PC-3 (cell line): ENCODE measurements around the gene NFATC1. TPM values are rescaled to one million over a fixed set of nuclear protein-coding genes. Genes with fewer than 3 reads are reported as not detected.

Experiments used
- ATAC-seq: fragments of 200-7000 bp; cut with Tn5 transposase; 2 replicates; pipeline ENCODE4 v1.9.1; 2020; ENCODE audit warnings: mild to moderate bottlenecking, moderate library complexity
- BruUV-seq: library from RNA; stranded (reverse); fragments of 400-500 nt; replicated peaks from 2 replicates; lab custom pipeline; 2021; lab: Mats Ljungman, UMichigan
- CTCF ChIA-PET: fragments of 300-600 bp; sonication (Branson Sonifier 250); formaldehyde crosslinking; loops from one replicate; lab custom pipeline; 2022; ENCODE audit warnings: antibody characterized with exemption; lab: Charles Lee
- POLR2A ChIA-PET: fragments of 300-600 bp; sonication (Branson Sonifier 250); formaldehyde crosslinking; loops from one replicate; lab custom pipeline; 2022; ENCODE audit warnings: antibody characterized with exemption; ENCODE audit not compliant: unreplicated experiment; lab: Charles Lee
- DNase-seq: peaks from one replicate; pipeline ENCODE4 v3.0.0-alpha.2; 2015
- H2AFZ ChIP-seq: fragments of 300-600 bp; sonication (generic); 2 replicates; pipeline ENCODE4 v1.6.0; 2016; ENCODE audit warnings: antibody characterized with exemption, low read length
- H3F3A ChIP-seq: fragments of 300-600 bp; sonication (generic); one replicate; pipeline ENCODE4 v1.6.0; 2017; ENCODE audit warnings: antibody characterized with exemption, low read length, control low read depth, mild to moderate bottlenecking; ENCODE audit not compliant: unreplicated experiment
- H3K27ac ChIP-seq: fragments of 300-600 bp; sonication (generic); 2 replicates; pipeline ENCODE4 v1.5.1; 2016; ENCODE audit warnings: mild to moderate bottlenecking, low read length
- H3K27me3 ChIP-seq: fragments of 300-600 bp; sonication (generic); 2 replicates; pipeline ENCODE4 v1.6.1; 2016; ENCODE audit warnings: low read length, mixed read lengths
- H3K36me3 ChIP-seq: fragments of 300-600 bp; sonication (generic); 2 replicates; pipeline ENCODE4 v1.6.1; 2016; ENCODE audit warnings: low read depth, mixed run types, low read length, mixed read lengths
- H3K4me1 ChIP-seq: fragments of 300-600 bp; sonication (generic); 2 replicates; pipeline ENCODE4 v1.5.1; 2016; ENCODE audit warnings: low read length; ENCODE audit not compliant: insufficient read depth
- H3K4me2 ChIP-seq: fragments of 300-600 bp; sonication (generic); 2 replicates; pipeline ENCODE4 v1.6.0; 2016; ENCODE audit warnings: low read length
- H3K4me3 ChIP-seq: fragments of 300-600 bp; sonication (generic); 2 replicates; pipeline ENCODE4 v1.5.1; 2016; ENCODE audit warnings: mild to moderate bottlenecking, low read length, mixed read lengths
- H3K79me2 ChIP-seq: fragments of 300-600 bp; sonication (generic); 2 replicates; pipeline ENCODE4 v1.6.1; 2017; ENCODE audit warnings: low read length, mixed read lengths
- H3K9ac ChIP-seq: fragments of 300-600 bp; sonication (generic); 2 replicates; pipeline ENCODE4 v1.6.0; 2016; ENCODE audit warnings: mild to moderate bottlenecking, low read length
- H3K9me2 ChIP-seq: fragments of 300-600 bp; sonication (generic); replicated peaks from 2 replicates; pipeline ENCODE4 v1.6.1; 2016; ENCODE audit warnings: mixed run types, low read length, mixed read lengths
- H3K9me3 ChIP-seq: fragments of 300-600 bp; sonication (generic); 2 replicates; pipeline ENCODE4 v1.6.1; 2016; ENCODE audit warnings: low read length, mixed read lengths
- H4K20me1 ChIP-seq: fragments of 300-600 bp; sonication (generic); 2 replicates; pipeline ENCODE4 v1.6.1; 2016; ENCODE audit warnings: low read length, mixed read lengths
- EZH2 ChIP-seq: fragments of 300-600 bp; sonication (generic); IDR thresholded peaks from one replicate; pipeline ENCODE4 v1.6.1; 2017; ENCODE audit warnings: antibody characterized with exemption, mild to moderate bottlenecking, low read length; ENCODE audit not compliant: unreplicated experiment
- EZH2phosphoT487 ChIP-seq: fragments of 300-600 bp; sonication (generic); IDR thresholded peaks from 2 replicates; pipeline ENCODE4 v1.6.1; 2018; ENCODE audit warnings: mild to moderate bottlenecking, antibody characterized with exemption, low read length, borderline replicate concordance
- intact Hi-C: fragments of 100-400 bp; cut with micrococcal nuclease; formaldehyde crosslinking; loops from 2 replicates; pipeline ENCODE4 v1.9.0; 2023
- total RNA-seq: library from RNA; depleted of rRNA; stranded (reverse); fragments of >200 nt; gene quantifications from 2 replicates; pipeline ENCODE4 v1.2.3, GENCODE V29; 2014
- TF ChIP-seq, protein P1 (sequence below): fragments of 300-600 bp; sonication (generic); conservative IDR thresholded peaks from 2 replicates; pipeline ENCODE4 v1.5.1; 2017; ENCODE audit warnings: antibody characterized with exemption, low read depth, mild to moderate bottlenecking, low read length

The NFATC1 gene
- total RNA-seq, 1 experiment from 2014 or later, result 5.9 TPM

DNA sequence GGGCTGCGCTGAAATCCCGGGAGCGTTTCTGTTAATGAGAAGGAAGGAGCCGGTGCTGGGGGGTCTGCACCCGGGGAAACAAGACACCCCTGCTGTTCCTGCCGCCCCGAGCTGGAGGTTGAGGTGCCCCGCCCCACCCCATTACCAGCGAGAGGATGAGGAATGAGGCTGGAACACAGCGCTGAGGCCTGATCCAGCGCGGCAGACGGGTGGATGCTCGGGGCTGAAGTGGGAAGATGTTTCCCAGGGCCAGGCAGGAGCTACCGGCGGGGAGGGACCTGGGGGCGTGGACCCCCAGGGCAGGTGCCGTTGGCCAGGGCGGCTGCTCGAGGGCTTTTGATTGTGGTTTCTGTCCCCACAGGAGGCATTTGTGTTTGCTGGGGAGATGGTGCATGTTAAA, 149.5 kb downstream of the NFATC1 start:
- no TSS peak for BruUV-seq
- Histone ChIP-seq H3K36me3 (no peaks in the 10 kb centered on the region), H3K4me1 (no peaks in the 10 kb centered on the region), H4K20me1 (no peaks in the 10 kb centered on the region), H3K9me3 (no peaks in the 10 kb centered on the region), H3K27me3 (peaks cover 32% of the 10 kb centered on the region), H2AFZ (no peak overlapping the region), H3K9me2 (no peaks in the 10 kb centered on the region), H3F3A (no peaks in the 10 kb centered on the region), H3K4me3 (no peak overlapping the region), H3K9ac (no peak overlapping the region), H3K79me2 (no peaks in the 10 kb centered on the region), H3K27ac (no peak overlapping the region), H3K4me2 (no peak overlapping the region)
- intact Hi-C loops, result no loop called here
- ATAC-seq, result no peak
- ChIA-PET CTCF (no interaction called here), POLR2A (no interaction called here)
- TF ChIP-seq, protein P1, sequence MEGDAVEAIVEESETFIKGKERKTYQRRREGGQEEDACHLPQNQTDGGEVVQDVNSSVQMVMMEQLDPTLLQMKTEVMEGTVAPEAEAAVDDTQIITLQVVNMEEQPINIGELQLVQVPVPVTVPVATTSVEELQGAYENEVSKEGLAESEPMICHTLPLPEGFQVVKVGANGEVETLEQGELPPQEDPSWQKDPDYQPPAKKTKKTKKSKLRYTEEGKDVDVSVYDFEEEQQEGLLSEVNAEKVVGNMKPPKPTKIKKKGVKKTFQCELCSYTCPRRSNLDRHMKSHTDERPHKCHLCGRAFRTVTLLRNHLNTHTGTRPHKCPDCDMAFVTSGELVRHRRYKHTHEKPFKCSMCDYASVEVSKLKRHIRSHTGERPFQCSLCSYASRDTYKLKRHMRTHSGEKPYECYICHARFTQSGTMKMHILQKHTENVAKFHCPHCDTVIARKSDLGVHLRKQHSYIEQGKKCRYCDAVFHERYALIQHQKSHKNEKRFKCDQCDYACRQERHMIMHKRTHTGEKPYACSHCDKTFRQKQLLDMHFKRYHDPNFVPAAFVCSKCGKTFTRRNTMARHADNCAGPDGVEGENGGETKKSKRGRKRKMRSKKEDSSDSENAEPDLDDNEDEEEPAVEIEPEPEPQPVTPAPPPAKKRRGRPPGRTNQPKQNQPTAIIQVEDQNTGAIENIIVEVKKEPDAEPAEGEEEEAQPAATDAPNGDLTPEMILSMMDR, result no peak
- DNase-seq, result no peak

DNA sequence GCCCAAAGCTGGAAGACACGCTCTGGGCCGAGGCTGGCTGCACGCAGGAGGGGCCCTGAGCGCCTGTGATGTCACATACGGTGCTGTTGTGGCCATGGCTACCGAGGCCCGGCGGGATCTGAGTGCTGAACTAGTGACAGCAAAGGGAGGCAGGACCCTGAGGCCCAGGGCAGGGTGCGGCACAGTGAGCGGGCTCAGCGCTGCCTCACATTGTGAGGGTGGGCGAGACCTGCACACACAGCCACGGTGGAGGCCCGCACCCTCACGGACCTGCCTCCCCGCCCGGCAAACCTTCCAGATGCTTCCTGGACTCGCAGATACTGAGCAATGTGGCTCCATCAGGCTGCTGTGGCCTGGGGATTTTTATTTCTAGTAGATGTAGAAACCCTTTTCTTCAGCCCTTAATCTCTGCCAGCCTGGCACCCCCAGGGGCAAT, 150.0 kb downstream of the NFATC1 start:
- no peaks in the 10 kb centered on the region for H3F3A ChIP-seq
- intact Hi-C loops, result no loop called here
- ChIA-PET POLR2A (no interaction called here), CTCF (no interaction called here)
- H3K79me2 ChIP-seq, result no peaks in the 10 kb centered on the region
- H3K4me2 ChIP-seq, result no peak overlapping the region
- BruUV-seq, result no TSS peak
- no peaks in the 10 kb centered on the region for H3K9me2 ChIP-seq
- H3K27me3 ChIP-seq, result peaks cover 27% of the 10 kb centered on the region
- H3K4me1 ChIP-seq, result no peaks in the 10 kb centered on the region
- no peaks in the 10 kb centered on the region for H3K9me3 ChIP-seq
- no peaks in the 10 kb centered on the region for H4K20me1 ChIP-seq
- H3K36me3 ChIP-seq, result no peaks in the 10 kb centered on the region
- ATAC-seq (no peak), DNase-seq (no peak)
- no peak overlapping the region for H2AFZ ChIP-seq
- H3K9ac ChIP-seq, result no peak overlapping the region
- H3K27ac ChIP-seq, result no peak overlapping the region
- no peak overlapping the region for H3K4me3 ChIP-seq
- TF ChIP-seq EZH2phosphoT487 (no peak), EZH2 (no peak)
- TF ChIP-seq, protein P1, result no peak

DNA sequence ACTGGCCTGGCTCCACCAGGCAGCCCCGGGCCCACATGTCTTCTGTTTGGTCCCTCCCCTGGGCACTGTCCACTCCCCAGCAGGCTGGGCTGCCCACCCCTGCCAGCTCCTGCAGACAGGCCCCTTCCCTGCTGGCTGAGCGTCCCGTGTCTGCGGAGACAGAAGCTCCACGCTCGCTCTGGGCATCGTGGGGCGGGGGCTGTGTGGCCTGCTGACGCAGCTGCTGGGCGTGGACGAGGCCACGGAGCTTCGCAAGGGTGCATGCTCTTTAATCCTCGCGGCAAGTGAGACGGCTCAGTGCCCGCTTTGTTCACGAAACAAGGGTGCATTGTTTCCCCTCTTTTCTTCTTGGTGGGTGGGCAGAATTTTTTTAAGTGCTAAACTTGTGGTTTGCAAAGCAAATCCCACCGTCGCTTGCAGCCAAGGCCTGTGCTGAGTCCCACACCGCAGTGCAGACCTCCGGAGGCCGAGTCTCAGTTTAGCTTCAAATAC, 151.1 kb downstream of the NFATC1 start:
- intact Hi-C loops, result no loop called here
- TF ChIP-seq EZH2 (no peak), EZH2phosphoT487 (no peak)
- TF ChIP-seq, protein P1, result no peak
- Histone ChIP-seq H3K36me3 (no peaks in the 10 kb centered on the region), H3K79me2 (no peaks in the 10 kb centered on the region), H3K27ac (no peak overlapping the region), H3K27me3 (peaks cover 20% of the 10 kb centered on the region; the same call in 1 of the 2 replicates), H3K4me1 (no peaks in the 10 kb centered on the region), H3K4me3 (no peak overlapping the region), H4K20me1 (no peaks in the 10 kb centered on the region), H3K4me2 (no peak overlapping the region), H3F3A (no peaks in the 10 kb centered on the region), H3K9me3 (no peaks in the 10 kb centered on the region), H3K9me2 (no peaks in the 10 kb centered on the region), H2AFZ (no peak overlapping the region), H3K9ac (no peak overlapping the region)
- ChIA-PET CTCF (no interaction called here), POLR2A (no interaction called here)
- no peak for DNase-seq
- no TSS peak for BruUV-seq
- no peak for ATAC-seq
